H1 (cell line): Measurements from ENCODE around the gene TOP1. TPM values are rescaled to one million over a fixed set of nuclear protein-coding genes. Genes with fewer than 3 reads are reported as not detected.

Experiments used
- CTCF ChIA-PET: fragments of 300-600 bp; sonication (Branson Sonifier 250); formaldehyde crosslinking; loops from one replicate; lab custom pipeline; 2021; ENCODE audit not compliant: partially characterized antibody; lab: Charles Lee
- POLR2A ChIA-PET: fragments of 300-600 bp; sonication (Branson Sonifier 250); formaldehyde crosslinking; loops from one replicate; lab custom pipeline; 2021; ENCODE audit warnings: inconsistent platforms; ENCODE audit not compliant: partially characterized antibody; lab: Charles Lee
- DNase-seq, 2 experiments: peaks; one replicate each; pipeline versions ENCODE4 v3.0.0 to v3.0.0-alpha.2; 2010 to 2022; ENCODE audit warnings: low spot score in 2 of 2, low read depth in 1 of 2, mixed read lengths in 1 of 2
- FAIRE-seq: peaks from 2 replicates; lab custom pipeline; 2011; peaks lifted over from hg19 to GRCh38; lab: Jason Lieb, UNC
- H2AFZ ChIP-seq: 2 replicates; pipeline ENCODE4 v1.8.1; 2012; ENCODE audit warnings: low read length, inconsistent platforms
- H2AK5ac ChIP-seq: 2 replicates; pipeline ENCODE4 v1.6.1; 2013; ENCODE audit warnings: low read depth, low read length
- H2BK120ac ChIP-seq: replicated peaks from 2 replicates; pipeline ENCODE3; 2013; ENCODE audit warnings: low read depth, low read length, inconsistent platforms
- H2BK12ac ChIP-seq: 2 replicates; pipeline ENCODE4 v1.6.1; 2013; ENCODE audit warnings: low read depth, low read length
- H2BK15ac ChIP-seq: 2 replicates; pipeline ENCODE4 v1.6.1; 2013; ENCODE audit warnings: low read length
- H2BK20ac ChIP-seq: 2 replicates; pipeline ENCODE4 v1.6.1; 2013; ENCODE audit warnings: low read length
- H2BK5ac ChIP-seq: 2 replicates; pipeline ENCODE4 v1.6.1; 2013; ENCODE audit warnings: low read depth, low read length
- H3K14ac ChIP-seq: 2 replicates; pipeline ENCODE4 v1.6.1; 2013; ENCODE audit warnings: inconsistent platforms; ENCODE audit not compliant: insufficient read length
- H3K18ac ChIP-seq: 2 replicates; pipeline ENCODE4 v1.6.1; 2013; ENCODE audit warnings: low read length; ENCODE audit errors: extremely low read depth
- H3K23ac ChIP-seq: 2 replicates; pipeline ENCODE4 v1.6.1; 2013; ENCODE audit warnings: inconsistent platforms; ENCODE audit not compliant: insufficient read length
- H3K23me2 ChIP-seq: 2 replicates; pipeline ENCODE4 v1.6.1; 2013; ENCODE audit warnings: low read depth, low read length
- H3K27ac ChIP-seq: 2 replicates; pipeline ENCODE4 v1.6.1; 2011; ENCODE audit warnings: low read depth, low read length, inconsistent platforms
- H3K27me3 ChIP-seq, 4 experiments: replicated peaks in 1 of 4; 1 replicate in 1 of 4; 2 replicates in 3 of 4; pipeline versions ENCODE4 v1.6.1 to v1.8.1; 2011 to 2013; ENCODE audit warnings: low read length in 3 of 4, mild to moderate bottlenecking in 3 of 4, inconsistent platforms in 2 of 4, mixed read lengths in 2 of 4, moderate library complexity in 1 of 4; ENCODE audit not compliant: control insufficient read depth in 3 of 4, insufficient read depth in 3 of 4; ENCODE audit errors: extremely low read depth in 1 of 4
- H3K36me3 ChIP-seq, 4 experiments: 2 replicates each; pipeline versions ENCODE4 v1.6.1 to v1.8.1; 2011 to 2013; ENCODE audit warnings: mild to moderate bottlenecking in 4 of 4, low read length in 3 of 4, moderate library complexity in 2 of 4, control low read depth in 1 of 4, inconsistent platforms in 1 of 4; ENCODE audit not compliant: insufficient read depth in 4 of 4, control insufficient read depth in 2 of 4
- H3K4ac ChIP-seq: replicated peaks from 2 replicates; pipeline ENCODE3; 2013; ENCODE audit warnings: low read length, low read depth, mixed read lengths, inconsistent platforms; ENCODE audit not compliant: insufficient read length
- H3K4me1 ChIP-seq, 4 experiments: replicated peaks in 1 of 4; 1 replicate in 1 of 4; 2 replicates in 3 of 4; pipeline versions ENCODE4 v1.6.1 to v1.8.1; 2011 to 2013; ENCODE audit warnings: low read length in 3 of 4, inconsistent platforms in 2 of 4, mixed read lengths in 1 of 4; ENCODE audit not compliant: insufficient read depth in 4 of 4, control insufficient read depth in 3 of 4
- H3K4me2 ChIP-seq, 2 experiments: 2 replicates each; pipeline versions ENCODE4 v1.6.1 to v1.8.1; 2011 to 2013; ENCODE audit warnings: low read depth in 2 of 2, low read length in 2 of 2, control low read depth in 1 of 2, inconsistent platforms in 1 of 2, mild to moderate bottlenecking in 1 of 2; ENCODE audit not compliant: insufficient read depth in 1 of 2
- H3K4me3 ChIP-seq, 4 experiments: fragments of 200-600, 300-600 bp in 1 of 4; sonication (generic), shearing (Covaris generic), sonication (Bioruptor Twin) in 1 of 4; 2 replicates each; pipeline versions ENCODE4 v1.5.1 to v1.8.1; 2011 to 2016; ENCODE audit warnings: low read length in 4 of 4, low read depth in 3 of 4, control low read depth in 2 of 4, inconsistent platforms in 2 of 4, mild to moderate bottlenecking in 2 of 4, mixed read lengths in 1 of 4, moderate library complexity in 1 of 4; ENCODE audit not compliant: insufficient read depth in 2 of 4; ENCODE audit errors: extremely low read depth in 1 of 4
- H3K56ac ChIP-seq: replicated peaks from 2 replicates; pipeline ENCODE3; 2013; ENCODE audit warnings: low read depth, mild to moderate bottlenecking, mixed read lengths, low read length, inconsistent platforms; ENCODE audit not compliant: insufficient read length
- H3K79me1 ChIP-seq: 2 replicates; pipeline ENCODE4 v1.6.1; 2013; ENCODE audit warnings: low read depth, low read length, control low read depth
- H3K79me2 ChIP-seq, 2 experiments: 2 replicates each; pipeline versions ENCODE4 v1.6.1 to v1.8.1; 2012 to 2013; ENCODE audit warnings: low read length in 2 of 2, mild to moderate bottlenecking in 2 of 2, inconsistent platforms in 1 of 2; ENCODE audit not compliant: insufficient read depth in 2 of 2, control insufficient read depth in 1 of 2
- H3K9ac ChIP-seq, 4 experiments: replicated peaks in 1 of 4; 1 replicate in 1 of 4; 2 replicates in 3 of 4; pipeline versions ENCODE4 v1.6.1 to v1.8.1; 2011 to 2013; ENCODE audit warnings: low read depth in 3 of 4, low read length in 3 of 4, control low read depth in 2 of 4, mild to moderate bottlenecking in 2 of 4, moderate library complexity in 2 of 4, inconsistent platforms in 1 of 4; ENCODE audit errors: extremely low read depth in 1 of 4
- H3K9me3 ChIP-seq, 2 experiments: 2 replicates each; pipeline versions ENCODE4 v1.6.1 to v1.8.1; 2012 to 2013; ENCODE audit warnings: mild to moderate bottlenecking in 2 of 2, moderate library complexity in 2 of 2, control low read depth in 1 of 2, inconsistent platforms in 1 of 2, low read depth in 1 of 2, low read length in 1 of 2, mixed read lengths in 1 of 2; ENCODE audit not compliant: insufficient read depth in 2 of 2
- H4K20me1 ChIP-seq, 2 experiments: replicated peaks in 1 of 2; 2 replicates each; pipeline versions ENCODE3 to v1.8.1; 2011 to 2013; ENCODE audit warnings: inconsistent platforms in 2 of 2, low read length in 2 of 2, mild to moderate bottlenecking in 1 of 2; ENCODE audit not compliant: insufficient read depth in 2 of 2, control insufficient read depth in 1 of 2
- H4K5ac ChIP-seq: 2 replicates; pipeline ENCODE4 v1.6.1; 2013; ENCODE audit warnings: low read length, low read depth, mixed read lengths, inconsistent platforms; ENCODE audit not compliant: insufficient read length
- H4K8ac ChIP-seq: 2 replicates; pipeline ENCODE4 v1.8.0; 2013; ENCODE audit warnings: mild to moderate bottlenecking, moderate library complexity, low read length, inconsistent platforms; ENCODE audit not compliant: insufficient read depth; ENCODE audit errors: extremely low read depth
- H4K91ac ChIP-seq: replicated peaks from 2 replicates; pipeline ENCODE3; 2013; ENCODE audit warnings: low read length, mixed read lengths, inconsistent platforms; ENCODE audit not compliant: insufficient read length
- BCL11A ChIP-seq, 2 experiments: IDR thresholded peaks; one replicate each; pipeline ENCODE4 v1.6.1; 2011; ENCODE audit warnings: low read depth in 2 of 2, low read length in 2 of 2, mild to moderate bottlenecking in 2 of 2
- CTBP2 ChIP-seq: IDR thresholded peaks from 2 replicates; pipeline ENCODE4 v1.7.0; 2011; ENCODE audit warnings: borderline replicate concordance, mild to moderate bottlenecking, moderate library complexity, mixed read lengths, low read length; ENCODE audit not compliant: insufficient read depth, insufficient read length
- RBBP5 ChIP-seq: IDR thresholded peaks from 2 replicates; pipeline ENCODE4 v1.7.1; 2012; ENCODE audit warnings: low read depth, mild to moderate bottlenecking, inconsistent platforms, low read length, moderate library complexity, borderline replicate concordance
- RNF2 ChIP-seq: fragments of 200-900, 300-1000 bp; sonication (generic); IDR thresholded peaks from 2 replicates; pipeline ENCODE4 v1.7.1; 2016; ENCODE audit warnings: borderline replicate concordance, low read depth, mild to moderate bottlenecking, antibody characterized with exemption, low read length; ENCODE audit not compliant: poor library complexity, severe bottlenecking; ENCODE audit errors: missing control alignments
- SP1 ChIP-seq: IDR thresholded peaks from 2 replicates; pipeline ENCODE4 v1.6.1; 2011; ENCODE audit warnings: low read depth, low read length
- polyA plus RNA-seq, 7 experiments: library from polyadenylated mRNA; depleted of rRNA in 3 of 7; stranded (reverse) in 5 of 7; unstranded in 2 of 7; fragments of >200 nt in 5 of 7; fragments of 200-250 nt in 2 of 7; gene quantifications; 1 replicate in 5 of 7; 2 replicates in 1 of 7; 4 replicates in 1 of 7; pipeline versions ENCODE4 v1.2.1 to v1.2.3, GENCODE V29; 2011 to 2013; ENCODE audit warnings: missing spikeins in 2 of 7, mixed read lengths in 2 of 7
- total RNA-seq: library from RNA; stranded (reverse); fragmentation: NEBNext Ultra II Directional; extraction: Animal tissue kit (Norgen Biotek cat#: 25700); gene quantifications from 2 replicates; pipeline ENCODE4 v1.2.1, GENCODE V29; 2021

The TOP1 gene
- total and polyA plus RNA-seq, 2 of the 8 experiments (the other 6 are each of a cell fraction or from before 2014, with no cell fraction given): 7.4 to 108 TPM

DNA sequence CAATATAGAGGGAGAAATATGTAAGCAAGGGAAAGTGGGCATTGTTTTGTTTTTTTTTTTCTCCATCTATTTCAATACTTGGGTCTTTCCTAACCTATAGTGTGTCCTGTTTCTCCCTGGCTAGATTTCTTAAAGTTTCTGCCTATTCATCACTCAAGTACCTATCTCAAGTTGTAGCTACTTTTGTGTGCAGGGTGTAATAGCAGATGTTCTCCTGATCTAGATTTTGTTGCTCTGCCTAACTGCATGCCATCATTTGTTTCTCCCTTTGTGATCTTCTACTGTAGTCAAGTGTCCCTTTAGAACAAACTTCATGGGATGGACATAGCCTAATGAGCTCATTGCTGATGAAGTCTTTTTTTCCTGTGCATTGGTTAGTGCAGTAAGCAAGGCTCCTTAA lies 45.8 kb downstream of the TOP1 start:
- POLR2A ChIA-PET: no interaction called here
- no peak for FAIRE-seq
- no peak overlapping the region for H2BK20ac ChIP-seq

More for the DNA sequence above, 45.8 kb downstream of the TOP1 start:
- Histone ChIP-seq H3K4me2 (no peak overlapping the region), H3K4me1 (peaks cover 0 to 4% (median 1%) of the 10 kb centered on the region in 4 experiments; a peak in 3 of 7 replicates), H3K27me3 (no peaks in the 10 kb centered on the region), H2BK15ac (no peak overlapping the region), H4K5ac (no peak overlapping the region), H3K36me3 (peaks cover 2 to 17% (median 7%) of the 10 kb centered on the region in 4 experiments; a peak in 7 of 8 replicates), H2BK120ac (no peak overlapping the region), H2BK5ac (no peak overlapping the region), H3K23me2 (no peaks in the 10 kb centered on the region), H3K18ac (no peak overlapping the region), H2AFZ (no peak overlapping the region), H3K27ac (no peak overlapping the region), H4K20me1 (peaks cover 6 to 7% of the 10 kb centered on the region in 2 experiments), H2BK12ac (no peak overlapping the region), H2AK5ac (no peak overlapping the region), H3K4ac (no peak overlapping the region), H4K91ac (no peak overlapping the region), H3K56ac (no peak overlapping the region)
- no peak for DNase-seq
- CTCF ChIA-PET: interaction anchor here (0.6 to 1.9 kb wide), 6 partner anchors 24 to 500 kb away, joined by 3 to 9 read pairs (median 4); no protein-coding TSS in a partner anchor
- no peak for TF ChIP-seq SP1
- TF ChIP-seq RNF2: no peak
- no peak for TF ChIP-seq BCL11A (IDR thresholded peaks at IDR 0.05; ENCODE audit: low read depth in 2 of 2, low read length in 2 of 2)
- TF ChIP-seq RBBP5: no peak
- TF ChIP-seq CTBP2: no peak
- TF ChIP-seq, all 59 proteins: peak for 0
- peaks cover 0 to 58% of the 10 kb centered on the region in 2 experiments; a peak in 3 of 4 replicates for H3K79me2 ChIP-seq
- no peak overlapping the region for H3K23ac ChIP-seq
- H3K9me3 ChIP-seq: no peaks in the 10 kb centered on the region
- no peak overlapping the region for H4K8ac ChIP-seq
- H3K14ac ChIP-seq: no peak overlapping the region
- H3K4me3 ChIP-seq: no peak overlapping the region
- H3K9ac ChIP-seq: no peak overlapping the region
- H3K79me1 ChIP-seq: peaks cover 7% of the 10 kb centered on the region
